Measurements from ENCODE around the gene PBX4.

The PBX4 gene

DNA sequence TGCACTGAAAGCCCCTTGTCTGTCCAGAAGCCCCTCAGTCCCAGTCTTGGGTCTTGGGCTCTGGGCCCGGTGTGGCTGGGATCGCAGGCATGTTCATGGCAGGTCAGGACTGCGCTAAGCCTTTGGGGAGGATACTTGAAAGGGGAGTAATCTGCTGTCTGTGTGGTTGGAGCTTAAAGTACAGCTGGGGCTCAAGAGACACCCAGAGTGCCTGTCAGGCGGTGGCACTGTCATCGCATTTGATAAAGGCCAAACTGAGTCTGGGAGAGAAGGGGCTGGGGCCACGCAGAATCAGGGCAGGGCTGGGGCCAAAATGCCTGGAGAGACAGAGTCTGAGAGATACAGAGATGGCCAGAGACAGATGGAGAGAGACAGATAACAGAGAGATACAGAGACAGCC, 84.6 kb downstream of the PBX4 start:
- no peak for TF ChIP-seq CTCF (IDR thresholded peaks at IDR 0.05; ENCODE audit: unreplicated experiment in 3 of 3)
- Mint-ChIP-seq H3K36me3 (ENCODE audit: low read depth) (peaks cover 6% of the 10 kb centered on the region), H3K4me3 (peak overlapping the region in 2 of 3 experiments; percentile 26 to 42), H3K27me3 (ENCODE audit: low read depth) (peaks cover 7% of the 10 kb centered on the region), H3K4me1 (peaks cover 25% of the 10 kb centered on the region), H3K27ac (peak overlapping the region in 1 of 3 experiments; percentile 26), H3K9me3 (no peaks in the 10 kb centered on the region)

DNA sequence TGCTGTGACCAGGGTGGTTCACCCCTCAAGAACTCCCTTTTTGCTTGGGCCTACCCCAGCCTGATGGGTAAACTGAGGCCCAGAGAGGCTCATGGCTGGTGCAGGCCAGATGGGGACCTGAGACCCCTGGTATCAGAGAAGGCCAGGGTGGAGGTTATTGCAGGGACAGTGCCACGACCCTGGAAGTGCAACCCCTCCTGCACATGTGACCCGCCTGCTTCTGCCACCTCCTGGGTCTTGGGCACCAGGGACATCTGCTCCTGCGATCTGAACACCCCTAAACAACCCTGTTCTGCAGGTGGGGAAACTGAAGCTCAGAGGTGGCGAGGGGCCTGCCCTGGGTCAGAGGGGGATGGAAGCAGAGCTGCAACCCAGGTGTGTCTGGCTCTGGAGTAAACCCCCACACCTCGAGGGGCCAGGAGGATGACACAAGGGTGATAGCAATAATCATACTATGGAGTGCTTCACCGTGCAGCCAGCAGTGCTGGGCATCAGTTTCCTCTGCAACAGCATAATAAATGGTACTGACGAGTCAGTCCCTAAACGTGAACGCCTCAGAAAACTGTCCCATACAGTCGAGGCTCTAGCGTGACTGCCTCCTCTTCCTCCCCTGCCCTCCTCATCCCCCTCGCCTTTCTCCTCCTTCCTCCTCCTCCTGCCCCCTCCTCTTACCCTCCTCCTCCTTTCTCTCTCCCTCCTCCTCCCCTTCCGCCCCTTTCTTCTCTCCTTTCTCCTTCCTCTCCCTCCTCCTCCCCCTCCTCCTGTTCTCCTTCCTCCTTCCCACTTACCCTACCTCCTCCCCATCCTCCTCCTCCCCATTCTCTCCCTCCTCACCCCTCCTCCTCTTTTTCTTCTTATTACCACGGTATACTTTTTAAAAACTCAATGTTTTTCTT, 85.4 kb downstream of the PBX4 start:
- H3K27me3 Mint-ChIP-seq (ENCODE audit: low read depth) = peaks cover 3% of the 10 kb centered on the region
- TF ChIP-seq CTCF (IDR thresholded peaks at IDR 0.05; ENCODE audit: unreplicated experiment in 3 of 3) = no peak
- no peak overlapping the region for H3K27ac Mint-ChIP-seq

DNA sequence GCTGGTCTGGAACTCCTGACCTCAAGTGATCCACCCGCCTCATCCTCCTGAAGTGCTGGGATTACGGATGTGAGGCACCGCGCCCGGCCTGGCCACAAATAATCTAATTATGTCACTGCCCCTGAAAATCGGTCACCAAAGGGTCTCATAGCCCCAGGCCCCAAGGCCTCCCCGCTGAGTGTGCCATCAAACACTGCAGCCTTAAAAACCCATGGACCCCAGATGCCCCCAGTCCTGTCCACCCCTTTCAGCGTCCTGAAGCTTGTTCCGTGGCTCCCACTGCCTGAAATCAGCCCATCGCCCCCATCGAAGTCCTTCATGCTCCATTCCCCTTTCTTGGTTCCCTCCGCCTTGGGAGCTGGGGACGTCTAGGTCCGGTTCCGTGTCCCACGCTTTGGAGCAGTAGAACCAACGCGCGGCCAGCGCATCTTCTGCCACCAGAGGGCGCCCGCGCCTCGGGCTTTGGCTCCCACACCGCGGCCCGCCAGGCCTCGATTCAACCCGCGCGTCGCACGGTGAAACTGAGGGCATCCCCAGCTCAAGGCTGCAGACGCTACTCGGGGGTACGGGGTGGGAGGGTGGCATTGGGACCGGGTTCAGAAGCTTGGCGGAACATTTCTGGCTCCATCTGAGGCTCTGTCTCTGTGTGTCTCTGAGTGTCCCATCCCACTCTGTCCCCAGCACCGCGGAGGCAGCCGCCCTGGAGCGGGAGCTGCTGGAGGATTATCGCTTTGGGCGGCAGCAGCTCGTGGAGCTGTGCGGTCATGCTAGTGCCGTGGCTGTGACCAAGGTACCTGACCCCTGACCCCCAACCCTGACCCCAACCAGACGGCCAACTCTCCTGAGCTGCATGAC, 86.3 kb downstream of the PBX4 start:
- peak; percentile 91 to 97 (median 92) for TF ChIP-seq CTCF (IDR thresholded peaks at IDR 0.05; ENCODE audit: unreplicated experiment in 3 of 3)
- Mint-ChIP-seq H3K27ac (no peak overlapping the region), H3K4me1 (peaks cover 20% of the 10 kb centered on the region), H3K9me3 (no peaks in the 10 kb centered on the region), H3K36me3 (ENCODE audit: low read depth) (peaks cover 11% of the 10 kb centered on the region), H3K4me3 (peak overlapping the region in 1 of 3 experiments; percentile 26), H3K27me3 (ENCODE audit: low read depth) (peaks cover 3% of the 10 kb centered on the region)

More for the DNA sequence above, 85.4 kb downstream of the PBX4 start:
- H3K4me3 Mint-ChIP-seq = no peak overlapping the region
- peaks cover 20% of the 10 kb centered on the region for H3K4me1 Mint-ChIP-seq
- H3K9me3 Mint-ChIP-seq = no peaks in the 10 kb centered on the region
- peaks cover 10% of the 10 kb centered on the region for H3K36me3 Mint-ChIP-seq (ENCODE audit: low read depth)

DNA sequence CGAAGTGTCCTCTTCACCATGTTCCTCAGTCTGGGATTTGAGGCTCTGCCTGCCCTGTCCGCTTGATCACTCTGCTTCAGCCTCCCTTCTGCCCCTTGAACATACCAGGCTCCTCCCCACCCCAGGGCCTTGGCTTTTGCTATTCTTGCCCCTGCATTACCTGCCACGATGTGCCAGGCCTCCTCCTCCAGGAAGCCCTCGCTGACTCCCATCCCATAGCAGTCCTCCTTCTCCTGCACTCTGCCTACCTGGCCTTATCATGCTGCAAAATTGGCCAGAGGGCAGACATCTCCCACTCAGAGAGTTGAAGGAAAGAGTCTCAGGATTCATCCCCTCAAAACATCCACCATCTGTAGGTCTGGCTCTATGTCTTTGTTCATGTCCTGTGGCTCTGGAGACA, 87.6 kb downstream of the PBX4 start:
- H3K4me1 Mint-ChIP-seq = peaks cover 20% of the 10 kb centered on the region
- H3K27ac Mint-ChIP-seq = peak overlapping the region in 1 of 3 experiments; percentile 11
- H3K4me3 Mint-ChIP-seq = no peak overlapping the region
- no peaks in the 10 kb centered on the region for H3K9me3 Mint-ChIP-seq
- TF ChIP-seq CTCF (IDR thresholded peaks at IDR 0.05; ENCODE audit: unreplicated experiment in 3 of 3) = no peak
- H3K27me3 Mint-ChIP-seq (ENCODE audit: low read depth) = peaks cover 3% of the 10 kb centered on the region
- peaks cover 11% of the 10 kb centered on the region for H3K36me3 Mint-ChIP-seq (ENCODE audit: low read depth)

DNA sequence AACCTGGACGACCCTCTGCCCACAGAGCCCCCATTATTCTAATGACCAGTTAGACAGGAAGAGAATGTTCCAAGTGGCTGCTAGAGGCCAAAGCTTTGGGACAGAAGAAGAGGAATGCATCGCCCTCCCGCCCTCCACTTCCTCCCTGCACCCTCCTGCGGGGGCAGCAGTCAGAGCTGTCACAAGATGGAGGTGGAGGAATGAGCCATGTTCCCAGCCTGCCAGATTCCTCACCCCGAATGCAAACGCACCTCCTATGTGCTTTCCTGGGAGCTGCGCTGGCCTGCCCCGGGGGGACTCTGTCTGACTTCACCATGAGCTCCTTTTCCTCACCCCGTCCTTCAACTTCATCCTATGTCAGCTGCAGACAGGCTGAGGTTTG, 88.1 kb downstream of the PBX4 start:
- peaks cover 3% of the 10 kb centered on the region for H3K27me3 Mint-ChIP-seq (ENCODE audit: low read depth)
- H3K36me3 Mint-ChIP-seq (ENCODE audit: low read depth) = peaks cover 11% of the 10 kb centered on the region
- no peak overlapping the region for H3K4me3 Mint-ChIP-seq
- H3K9me3 Mint-ChIP-seq = no peaks in the 10 kb centered on the region
- no peak for TF ChIP-seq CTCF (IDR thresholded peaks at IDR 0.05; ENCODE audit: unreplicated experiment in 3 of 3)
- no peak overlapping the region for H3K27ac Mint-ChIP-seq
- H3K4me1 Mint-ChIP-seq = peaks cover 20% of the 10 kb centered on the region

Measured in nephron (organoid).